Effector memory CD4-positive, alpha-beta T cell (primary cell): ENCODE results near the gene DGKG.

ENCODE experiments used
- DNase-seq, 3 donors: peaks; one replicate each; pipeline ENCODE4 v3.0.0-alpha.2; 2020
- H3K27ac ChIP-seq: 2 replicates; pipeline ENCODE4 v1.7.0; 2013; ENCODE audit warnings: mild to moderate bottlenecking, low read length, moderate library complexity; ENCODE audit not compliant: insufficient read depth, poor library complexity, severe bottlenecking
- H3K27me3 ChIP-seq: replicated peaks from 2 replicates; pipeline ENCODE4 v1.7.0; 2013; ENCODE audit warnings: mild to moderate bottlenecking, low read length; ENCODE audit not compliant: insufficient read depth, control insufficient read depth, poor library complexity, severe bottlenecking
- H3K36me3 ChIP-seq: 2 replicates; pipeline ENCODE4 v1.7.0; 2013; ENCODE audit warnings: mild to moderate bottlenecking, low read length, moderate library complexity; ENCODE audit not compliant: control insufficient read depth, insufficient read depth
- H3K4me1 ChIP-seq: 2 replicates; pipeline ENCODE4 v1.7.0; 2013; ENCODE audit warnings: low read length, mild to moderate bottlenecking; ENCODE audit not compliant: control insufficient read depth, insufficient read depth, poor library complexity, severe bottlenecking
- H3K4me3 ChIP-seq: 2 replicates; pipeline ENCODE4 v1.7.0; 2013; ENCODE audit warnings: low read length, low read depth, mild to moderate bottlenecking; ENCODE audit not compliant: insufficient read depth, poor library complexity, severe bottlenecking
- H3K9me3 ChIP-seq: 2 replicates; pipeline ENCODE4 v1.7.0; 2013; ENCODE audit warnings: mild to moderate bottlenecking, low read length, moderate library complexity; ENCODE audit not compliant: control insufficient read depth

DGKG gene

DNA sequence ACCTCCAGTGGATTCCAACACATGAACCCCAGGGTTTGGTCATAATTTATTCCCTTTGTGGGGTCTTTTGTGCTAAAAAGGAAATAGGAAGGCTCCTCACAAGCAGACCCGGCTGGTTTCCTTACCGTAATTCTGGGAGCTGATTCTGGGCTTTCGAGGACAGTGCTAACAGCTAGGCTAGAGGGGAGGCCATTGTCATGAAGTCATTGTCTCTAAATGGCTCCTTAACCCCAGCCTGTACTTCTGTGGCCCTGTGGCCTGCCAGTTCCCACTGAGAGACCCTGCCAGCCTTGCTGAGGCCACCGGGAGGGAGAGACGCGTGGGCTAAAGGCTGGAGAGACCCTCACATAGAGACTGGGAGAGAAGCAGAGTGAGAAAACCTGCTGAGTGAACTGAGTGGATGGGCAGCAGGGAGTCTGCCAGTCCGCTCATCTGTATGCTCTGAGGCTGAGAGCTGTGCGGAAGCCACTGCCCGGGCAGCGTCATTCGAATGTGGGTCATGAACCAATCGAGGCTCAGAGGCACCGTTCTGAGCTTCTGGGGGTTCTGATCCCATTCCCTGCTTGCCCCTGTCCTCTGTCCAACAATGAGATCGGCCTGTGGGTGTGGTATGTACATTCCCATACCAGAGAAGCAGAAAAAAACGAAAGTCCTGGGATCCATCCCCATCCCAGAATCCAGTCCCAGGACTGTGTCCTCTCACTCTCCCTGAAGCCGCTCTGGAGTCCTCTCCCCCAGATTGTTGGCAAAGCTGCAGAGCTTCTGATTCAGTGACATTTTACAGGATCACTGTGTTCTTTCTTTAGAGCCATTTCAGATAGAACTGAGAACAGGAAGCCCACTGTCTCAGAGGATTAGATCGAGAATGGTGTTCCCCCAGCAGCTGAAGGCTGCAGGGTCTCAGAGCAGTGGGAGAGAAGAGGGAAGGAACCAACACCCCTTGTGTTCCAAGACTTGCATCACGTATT is 21.3 kb upstream of the DGKG start:
- Histone ChIP-seq H3K4me3 (no peak overlapping the region), H3K9me3 (no peaks in the 10 kb centered on the region), H3K27me3 (no peaks in the 10 kb centered on the region), H3K36me3 (no peaks in the 10 kb centered on the region), H3K27ac (no peak overlapping the region), H3K4me1 (no peaks in the 10 kb centered on the region)
- DNase-seq = no peak

DNA sequence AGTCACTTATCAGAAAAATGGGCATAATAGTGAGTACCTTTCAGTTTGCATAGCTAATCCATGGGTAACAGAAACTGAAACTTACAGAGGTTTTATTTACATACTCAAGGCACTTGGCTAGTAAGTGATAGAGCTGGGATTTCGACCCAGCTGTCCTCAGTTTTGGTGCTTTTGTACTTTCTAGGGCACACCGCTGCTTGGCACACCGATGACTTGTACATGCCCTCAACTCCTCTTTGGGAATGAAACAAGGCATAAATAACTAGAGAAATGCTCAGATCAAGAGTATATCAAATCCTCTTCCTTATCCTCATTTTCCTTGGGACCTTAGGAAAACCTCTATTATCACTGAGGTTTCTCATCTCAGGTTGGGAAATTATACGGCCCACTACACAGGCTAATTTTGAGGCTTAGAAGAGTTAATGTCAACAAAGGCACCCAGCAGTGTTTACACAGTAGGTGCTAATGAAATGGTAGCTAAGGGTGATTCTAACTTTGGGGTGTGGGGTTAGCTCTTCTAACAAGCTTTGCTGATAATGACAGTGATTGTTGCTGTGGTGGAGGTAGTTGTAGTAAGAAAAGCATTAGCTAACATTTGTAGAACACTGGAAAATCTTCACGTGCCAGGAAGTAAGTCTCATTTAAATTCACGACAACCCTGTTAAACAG is 20.3 kb upstream of the DGKG start:
- no peaks in the 10 kb centered on the region for H3K9me3 ChIP-seq
- H3K4me1 ChIP-seq = no peaks in the 10 kb centered on the region
- no peaks in the 10 kb centered on the region for H3K36me3 ChIP-seq
- no peak for DNase-seq
- H3K27ac ChIP-seq = no peak overlapping the region
- H3K4me3 ChIP-seq = no peak overlapping the region
- no peaks in the 10 kb centered on the region for H3K27me3 ChIP-seq

DNA sequence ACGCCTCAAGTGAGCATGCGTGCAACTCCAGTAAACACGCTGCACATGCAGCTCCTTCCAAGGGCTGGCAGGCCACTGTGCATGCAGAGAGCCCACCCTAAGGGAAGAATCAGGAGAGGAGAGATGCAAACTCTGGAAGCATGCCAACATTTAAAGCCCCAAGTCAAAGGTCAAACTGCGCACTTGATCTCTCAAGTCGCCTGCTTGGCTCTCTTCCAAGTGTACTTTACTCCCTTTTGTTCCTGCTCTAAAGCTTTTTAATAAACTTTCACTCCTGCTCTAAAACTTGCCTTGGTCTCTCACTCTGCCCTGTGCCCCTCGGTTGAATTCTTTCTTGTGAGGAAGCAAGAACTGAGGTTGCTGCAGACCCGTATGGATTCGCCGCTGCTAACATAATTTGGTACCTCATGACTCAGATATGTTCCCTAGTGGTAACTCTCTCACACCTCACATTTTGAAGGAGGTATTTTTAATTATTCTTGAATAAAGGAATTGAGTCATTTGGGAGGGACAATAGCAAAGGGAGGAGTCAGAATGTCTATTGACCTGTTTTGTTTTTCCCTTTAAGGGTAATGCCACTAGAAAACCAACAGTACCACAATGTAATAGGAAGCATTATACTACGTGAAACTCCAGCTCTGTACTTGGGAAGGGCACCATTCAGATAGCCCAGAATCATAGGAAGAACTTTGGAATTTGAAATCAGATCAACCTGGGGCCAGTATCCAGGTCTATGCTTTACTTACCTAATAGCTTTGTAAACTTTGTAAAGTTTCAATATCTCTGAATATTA is 19.6 kb upstream of the DGKG start:
- H3K4me1 ChIP-seq = no peaks in the 10 kb centered on the region
- no peaks in the 10 kb centered on the region for H3K9me3 ChIP-seq
- no peak overlapping the region for H3K4me3 ChIP-seq
- H3K27me3 ChIP-seq = no peaks in the 10 kb centered on the region
- no peak for DNase-seq
- H3K27ac ChIP-seq = no peak overlapping the region
- no peaks in the 10 kb centered on the region for H3K36me3 ChIP-seq

GRCh38 chr3:186380622-186381380 is 18.8 kb upstream of the DGKG start:
- Histone ChIP-seq H3K9me3 (no peaks in the 10 kb centered on the region), H3K4me3 (no peak overlapping the region), H3K4me1 (no peaks in the 10 kb centered on the region), H3K27ac (no peak overlapping the region), H3K27me3 (no peaks in the 10 kb centered on the region), H3K36me3 (no peaks in the 10 kb centered on the region)
- no peak for DNase-seq

- Histone ChIP-seq H3K4me1 (no peaks in the 10 kb centered on the region), H3K4me3 (no peak overlapping the region), H3K27me3 (no peaks in the 10 kb centered on the region), H3K27ac (no peak overlapping the region), H3K9me3 (no peaks in the 10 kb centered on the region), H3K36me3 (no peaks in the 10 kb centered on the region)
- DNase-seq = no peak
Measured at GRCh38 chr3:186375443-186375842, 13.4 kb upstream of the DGKG start.

DNA sequence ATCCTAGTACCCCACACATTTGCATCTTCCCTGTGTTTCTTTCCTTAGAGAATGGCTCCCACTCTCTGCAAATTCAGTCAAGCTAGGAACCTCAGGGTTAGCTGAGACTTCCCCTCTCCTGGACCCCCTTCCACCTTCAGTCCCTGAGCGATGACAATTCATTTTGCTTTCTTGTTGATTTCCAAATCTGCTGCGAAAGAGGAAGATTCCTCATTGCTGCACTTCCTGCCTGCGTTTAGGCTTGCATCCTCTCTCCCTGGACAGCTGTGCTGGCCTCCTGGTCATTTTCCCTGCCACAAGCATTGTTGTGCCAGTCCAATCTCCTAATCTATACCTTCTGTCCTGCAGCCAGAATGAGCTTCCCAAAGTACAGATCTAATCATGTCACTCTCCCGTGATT is 12.3 kb upstream of the DGKG start:
- H3K4me3 ChIP-seq = no peak overlapping the region
- no peaks in the 10 kb centered on the region for H3K27me3 ChIP-seq
- no peaks in the 10 kb centered on the region for H3K36me3 ChIP-seq
- DNase-seq = no peak
- H3K27ac ChIP-seq = no peak overlapping the region
- no peaks in the 10 kb centered on the region for H3K9me3 ChIP-seq
- H3K4me1 ChIP-seq = no peaks in the 10 kb centered on the region

DNA sequence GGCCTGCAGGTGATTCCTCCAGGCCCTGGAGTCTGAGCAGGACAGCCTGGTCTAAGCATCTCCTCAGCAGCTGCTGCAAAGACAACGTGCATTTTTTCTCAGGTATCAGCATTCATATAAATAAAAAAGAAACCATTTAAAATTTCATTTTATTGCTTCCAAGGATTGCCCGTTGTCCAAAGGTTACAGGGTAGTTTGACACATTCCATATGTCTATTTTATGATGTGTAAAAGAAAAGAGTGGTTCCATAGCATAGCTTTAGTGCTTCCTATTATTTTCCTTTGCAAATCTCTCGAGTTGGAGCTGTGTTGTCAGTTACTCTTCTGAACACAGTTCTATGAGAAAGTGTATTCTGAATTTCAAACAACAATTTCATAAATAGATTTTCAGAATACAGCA is 7.2 kb upstream of the DGKG start:
- no peak overlapping the region for H3K4me3 ChIP-seq
- H3K27ac ChIP-seq = no peak overlapping the region
- H3K9me3 ChIP-seq = no peaks in the 10 kb centered on the region
- no peaks in the 10 kb centered on the region for H3K36me3 ChIP-seq
- DNase-seq = no peak
- no peaks in the 10 kb centered on the region for H3K27me3 ChIP-seq
- H3K4me1 ChIP-seq = no peaks in the 10 kb centered on the region

DNA sequence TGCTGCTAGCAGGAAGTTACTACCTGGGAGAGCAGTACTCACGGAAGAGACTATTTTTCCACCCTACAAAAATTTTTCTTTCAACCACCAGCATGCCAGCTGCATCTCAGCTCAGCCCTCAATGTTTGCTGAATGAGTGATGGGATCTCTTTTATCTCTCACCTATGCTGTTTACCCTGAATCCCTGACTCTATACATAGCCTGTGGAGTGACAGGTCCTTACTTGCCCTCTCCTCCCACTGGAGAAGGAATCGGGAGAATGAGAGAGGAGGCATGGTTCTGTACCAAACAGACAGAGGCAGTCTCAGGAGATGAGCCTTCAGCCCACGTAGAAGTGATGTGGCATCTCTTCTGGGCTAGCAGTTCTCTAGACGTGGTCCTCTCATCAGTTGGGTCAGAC is 6.7 kb upstream of the DGKG start:
- Histone ChIP-seq H3K4me1 (no peaks in the 10 kb centered on the region), H3K27me3 (no peaks in the 10 kb centered on the region)

DNA sequence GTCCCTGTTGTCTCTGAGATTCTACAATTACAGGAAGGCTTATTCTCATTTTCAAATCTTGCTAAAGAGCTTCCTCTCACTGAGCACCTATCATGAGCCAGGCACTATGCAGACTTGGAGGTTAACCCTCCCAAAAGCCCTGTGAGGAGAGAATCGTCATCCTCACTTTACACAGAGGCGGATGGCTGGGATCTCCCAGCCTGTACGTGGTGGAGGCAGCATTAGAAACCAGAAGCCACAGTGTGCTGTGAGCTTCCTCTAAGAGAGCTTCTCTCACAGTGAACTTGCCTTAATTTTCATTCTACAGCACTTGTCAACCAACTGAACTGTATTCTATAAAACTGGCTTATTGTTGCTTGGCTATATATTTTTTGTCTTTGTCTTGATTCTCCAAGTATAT is 6.1 kb upstream of the DGKG start:
- Histone ChIP-seq H3K9me3 (no peaks in the 10 kb centered on the region), H3K27me3 (no peaks in the 10 kb centered on the region), H3K4me1 (no peaks in the 10 kb centered on the region), H3K4me3 (no peak overlapping the region), H3K27ac (no peak overlapping the region), H3K36me3 (no peaks in the 10 kb centered on the region)
- DNase-seq = no peak

More for the DNA sequence above, 6.7 kb upstream of the DGKG start:
- DNase-seq = no peak
- Histone ChIP-seq H3K9me3 (no peaks in the 10 kb centered on the region), H3K4me3 (no peak overlapping the region), H3K36me3 (no peaks in the 10 kb centered on the region), H3K27ac (no peak overlapping the region)
